ENCODE data around the gene FBF1. TPM values are rescaled to one million over a fixed set of nuclear protein-coding genes. Genes with fewer than 3 reads are reported as not detected.

Gene FBF1
- total and polyA plus RNA-seq, 2 of the 4 experiments (the other 2 are of a cell fraction), result 4.5 to 8.0 TPM

DNA sequence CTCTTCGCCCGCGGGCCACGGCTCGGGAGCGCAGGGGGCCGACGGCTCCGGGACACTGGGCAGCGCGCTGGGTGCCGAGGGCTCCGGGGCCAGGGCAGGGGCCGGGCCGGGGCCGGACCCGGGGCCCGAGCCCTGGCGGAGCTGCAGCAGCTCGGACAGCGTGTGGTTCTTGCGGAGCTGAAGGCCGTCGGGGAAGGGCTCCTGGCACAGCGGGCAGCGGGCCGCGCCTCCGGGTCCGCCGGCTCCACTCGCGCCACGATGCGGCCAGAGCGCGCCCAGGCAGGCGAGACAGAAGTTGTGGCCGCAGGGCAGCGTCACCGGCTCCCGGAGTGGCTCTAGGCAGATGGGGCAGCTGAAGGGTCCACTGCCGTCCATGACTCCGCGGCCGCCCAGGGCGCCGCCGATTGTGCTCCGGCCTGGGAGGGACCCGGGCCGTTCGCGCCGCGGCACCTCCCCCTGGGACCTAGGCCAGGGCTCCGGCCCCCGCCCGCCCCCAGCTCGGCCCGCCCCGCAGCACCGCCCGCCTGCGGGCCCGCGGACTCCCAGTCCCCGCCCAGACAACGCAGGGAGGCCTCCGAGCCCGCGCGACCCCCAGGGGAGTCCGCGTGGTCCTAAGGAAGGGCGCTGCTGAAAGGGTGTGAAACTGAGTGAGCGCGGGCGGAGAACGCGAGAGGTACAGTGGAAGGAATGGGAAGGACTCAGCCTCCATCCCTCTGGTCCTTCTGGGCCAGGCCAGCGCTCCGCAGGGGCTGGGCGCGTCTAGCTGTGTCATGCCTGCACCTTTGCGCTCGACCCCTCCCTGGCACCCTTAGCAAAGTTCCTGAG, 62.5 kb downstream of the FBF1 start, which contains the start of gene TRIM47:
TRIM47 (minus strand) TSS at position 408 of the 825 bp plus-strand sequence; CDS start at position 375, 33 bp downstream.
- ChIA-PET CTCF (interaction anchor here (0.8 to 1.3 kb wide), 5 partner anchors 17 to 99 kb away, joined by 3 to 7 read pairs (median 3); partner anchors contain the start of genes TRIM65 and WBP2), POLR2A (ENCODE audit: unreplicated experiment) (interaction anchor here (0.6 to 1.4 kb wide), 3 partner anchors 18 to 78 kb away, joined by 3 to 6 read pairs (median 4); partner anchors contain the start of gene TRIM65)
- in situ Hi-C loops (cut with MboI; ENCODE audit: low sequenced_read_pairs) (no loop called here), dilution Hi-C loops (cut with HindIII; ENCODE audit: low sequenced_read_pairs, unreplicated experiment) (no loop called here), intact Hi-C loops (cut with micrococcal nuclease) (loop anchor here (10.0 kb wide), 1 partner anchor 94 kb away; the partner anchor contains the start of gene UNK)
- Histone ChIP-seq H3K79me1 (ENCODE audit: low read depth in 1 of 2, low read length in 2 of 2) (peaks cover 0 to 23% of the 10 kb centered on the region in 2 experiments; a peak in 3 of 4 replicates), H3K14ac (replicated peaks; ENCODE audit: low read depth, low read length) (peak within 1 kb of the TSS; percentile 71), H4K5ac (ENCODE audit: low read depth, low read length) (peak within 1 kb of the TSS; percentile 84; the same call in 1 of the 2 replicates), H3K4me1 (ENCODE audit: control insufficient read depth, insufficient read depth, low read length) (peaks cover 18% of the 10 kb centered on the region), H3K23ac (ENCODE audit: low read depth, low read length) (peak within 1 kb of the TSS; percentile 61), H3K4me2 (ENCODE audit: low read depth, low read length) (peak within 1 kb of the TSS; percentile 92), H3K27ac (ENCODE audit: insufficient read depth, low read length) (peak within 1 kb of the TSS; percentile 75), H3K9ac (ENCODE audit: low read depth, low read length) (peak within 1 kb of the TSS; percentile 64), H2BK120ac (ENCODE audit: low read depth, low read length) (peak within 1 kb of the TSS; percentile 61), H3K56ac (ENCODE audit: extremely low read depth, insufficient read depth, low read length) (peak within 1 kb of the TSS; percentile 22; the same call in 1 of the 2 replicates), H3K36me3 (ENCODE audit: control insufficient read depth, insufficient read depth, low read length) (peaks cover 6% of the 10 kb centered on the region; the same call in 1 of the 2 replicates), H3K27me3 (ENCODE audit: control insufficient read depth, insufficient read depth, low read length) (peaks cover 3% of the 10 kb centered on the region), H3K9me3 (ENCODE audit: control insufficient read depth, insufficient read depth, low read length) (no peaks in the 10 kb centered on the region), H2AK9ac (replicated peaks; ENCODE audit: low read depth, low read length, poor library complexity) (peak within 1 kb of the TSS; percentile 96), H2AFZ (replicated peaks; ENCODE audit: low read length, poor library complexity) (peak within 1 kb of the TSS; percentile 96), H3K9me1 (ENCODE audit: insufficient read depth, low read length) (0 out of 2 replicates have a peak, but pooled peaks cover 3% of the 10 kb centered on the region), H3K4me3 (ENCODE audit: insufficient read depth, low read depth, low read length) (peak within 1 kb of the TSS; percentile 46), H4K91ac (ENCODE audit: insufficient read depth, low read depth, low read length) (peak within 1 kb of the TSS; percentile 81), H2BK20ac (ENCODE audit: low read depth, low read length) (no peak within 1 kb of the TSS), H3K4ac (ENCODE audit: low read depth, low read length) (peak within 1 kb of the TSS; percentile 83), H3K18ac (ENCODE audit: low read depth, low read length) (peak within 1 kb of the TSS; percentile 58), H2AK5ac (ENCODE audit: low read depth, low read length) (peak within 1 kb of the TSS; percentile 88), H4K8ac (ENCODE audit: low read depth in 2 of 2, low read length in 2 of 2) (peak within 1 kb of the TSS; percentile 44 to 83), H2BK5ac (ENCODE audit: low read depth, low read length, poor library complexity, severe bottlenecking) (peak within 1 kb of the TSS; percentile 28), H4K20me1 (ENCODE audit: insufficient read depth, low read length) (peaks cover 10% of the 10 kb centered on the region; the same call in 1 of the 2 replicates), H2BK15ac (ENCODE audit: low read depth, low read length) (peak within 1 kb of the TSS; percentile 30; the same call in 1 of the 3 replicates)
- DNase-seq (peak; percentile 49), ATAC-seq (ENCODE audit: low read depth) (peak; percentile 55)
- BruUV-seq (replicated peaks), result no TSS peak
- TF ChIP-seq BHLHE40 (IDR thresholded peaks at IDR 0.05; ENCODE audit: low read depth, low read length), result no peak
- TF ChIP-seq, protein P1, sequence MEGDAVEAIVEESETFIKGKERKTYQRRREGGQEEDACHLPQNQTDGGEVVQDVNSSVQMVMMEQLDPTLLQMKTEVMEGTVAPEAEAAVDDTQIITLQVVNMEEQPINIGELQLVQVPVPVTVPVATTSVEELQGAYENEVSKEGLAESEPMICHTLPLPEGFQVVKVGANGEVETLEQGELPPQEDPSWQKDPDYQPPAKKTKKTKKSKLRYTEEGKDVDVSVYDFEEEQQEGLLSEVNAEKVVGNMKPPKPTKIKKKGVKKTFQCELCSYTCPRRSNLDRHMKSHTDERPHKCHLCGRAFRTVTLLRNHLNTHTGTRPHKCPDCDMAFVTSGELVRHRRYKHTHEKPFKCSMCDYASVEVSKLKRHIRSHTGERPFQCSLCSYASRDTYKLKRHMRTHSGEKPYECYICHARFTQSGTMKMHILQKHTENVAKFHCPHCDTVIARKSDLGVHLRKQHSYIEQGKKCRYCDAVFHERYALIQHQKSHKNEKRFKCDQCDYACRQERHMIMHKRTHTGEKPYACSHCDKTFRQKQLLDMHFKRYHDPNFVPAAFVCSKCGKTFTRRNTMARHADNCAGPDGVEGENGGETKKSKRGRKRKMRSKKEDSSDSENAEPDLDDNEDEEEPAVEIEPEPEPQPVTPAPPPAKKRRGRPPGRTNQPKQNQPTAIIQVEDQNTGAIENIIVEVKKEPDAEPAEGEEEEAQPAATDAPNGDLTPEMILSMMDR (conservative IDR thresholded peaks at IDR 0.05; ENCODE audit: low read depth, low read length), result peak; percentile 24; the same call in 1 of the 2 replicates
- TF ChIP-seq CHD1 (IDR thresholded peaks at IDR 0.05; ENCODE audit: low read depth, low read length), result no peak
- no peak for TF ChIP-seq RAD21 (IDR thresholded peaks at IDR 0.05; ENCODE audit: low read length)
- WGBS, 2 experiments (ENCODE audit: extremely low coverage in 2 of 2, insufficient read length in 1 of 2), result 2% methylated on average over 56 of the region's 87 CpGs; no CpG with 5 or more reads in 1 of the 2 experiments
